Measurements from ENCODE around the gene SUSD2.
"Not testable (repeated sequence)": the region's sequence is repeated elsewhere in the genome, so short reads cannot be mapped to it uniquely, and the experiment has no call there.

SUSD2 gene

GRCh38 chr22:24214467-24215285 lies 33.4 kb downstream of the SUSD2 start:
- DNase-seq (ENCODE audit: low spot score), result no peak

GRCh38 chr22:24216541-24217209 lies 35.4 kb downstream of the SUSD2 start:
- DNase-seq (ENCODE audit: low spot score), result no peak

- DNase-seq (ENCODE audit: low spot score), result no peak
These were observed 36.1 kb downstream of the SUSD2 start for GRCh38 chr22:24217384-24217783.

GRCh38 chr22:24219750-24220149 lies 38.5 kb downstream of the SUSD2 start:
- no peak for DNase-seq (ENCODE audit: low spot score)

- no peak for DNase-seq (ENCODE audit: low spot score)
These were observed 43.2 kb downstream of the SUSD2 start for GRCh38 chr22:24224468-24224867.

- no peak for DNase-seq (ENCODE audit: low spot score)
These were observed 43.8 kb downstream of the SUSD2 start for GRCh38 chr22:24225044-24225601.

- DNase-seq (ENCODE audit: low spot score), result no peak
These were observed 44.7 kb downstream of the SUSD2 start for GRCh38 chr22:24225951-24226350.

- DNase-seq (ENCODE audit: low spot score), result peak; percentile 50
These were observed 49.8 kb downstream of the SUSD2 start for GRCh38 chr22:24230911-24231656.

- no peak for DNase-seq (ENCODE audit: low spot score)
These were observed 50.4 kb downstream of the SUSD2 start for GRCh38 chr22:24231706-24232105.

GRCh38 chr22:24232124-24232523 lies 50.8 kb downstream of the SUSD2 start:
- no peak for DNase-seq (ENCODE audit: low spot score)

GRCh38 chr22:24232725-24233124 lies 51.4 kb downstream of the SUSD2 start:
- no peak for DNase-seq (ENCODE audit: low spot score)

GRCh38 chr22:24233235-24233634 lies 51.9 kb downstream of the SUSD2 start:
- no peak for DNase-seq (ENCODE audit: low spot score)

- DNase-seq (ENCODE audit: low spot score), result no peak
These were observed 52.5 kb downstream of the SUSD2 start for GRCh38 chr22:24233816-24234215.

- DNase-seq (ENCODE audit: low spot score), result no peak
These were observed 54.0 kb downstream of the SUSD2 start for GRCh38 chr22:24235315-24235714.

GRCh38 chr22:24236656-24237055 lies 55.4 kb downstream of the SUSD2 start:
- DNase-seq (ENCODE audit: low spot score), result no peak

- not testable (repeated sequence) for DNase-seq (ENCODE audit: low spot score)
These were observed 56.9 kb downstream of the SUSD2 start for GRCh38 chr22:24238101-24238694.

Data from CD4-positive, alpha-beta T cell treated with Interleukin-6 at 100 ng/mL for 8 hours (primary cell).